ENCODE results near the gene BTF3. TPM values are rescaled to one million over a fixed set of nuclear protein-coding genes. Genes with fewer than 3 reads are reported as not detected.

Gene BTF3
- total RNA-seq, 1 experiment from 2014 or later = 635 TPM

DNA sequence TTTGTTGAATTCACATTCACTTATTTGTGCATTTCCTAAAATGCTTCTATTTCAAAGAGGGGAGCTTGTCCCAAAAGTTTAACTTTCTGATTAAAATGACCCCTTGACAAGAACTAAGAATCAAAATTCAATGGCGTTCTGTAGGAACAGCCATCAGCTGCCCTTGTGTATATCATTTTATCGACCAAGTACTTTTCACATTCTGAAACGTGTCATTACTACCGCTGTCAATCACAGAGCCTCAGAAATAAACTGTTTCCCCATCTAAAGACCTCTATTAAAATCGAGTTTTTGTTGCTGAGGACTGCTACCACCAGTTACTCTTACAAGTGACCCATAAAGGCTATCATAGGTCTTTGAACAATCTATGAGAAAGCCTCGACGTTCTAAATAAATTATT lies 48.1 kb upstream of the BTF3 start:
- DNase-seq = no peak
- Histone ChIP-seq H3K4me1 (replicated peaks; ENCODE audit: insufficient read depth) (peaks cover 25% of the 10 kb centered on the region), H3K9me2 (ENCODE audit: insufficient read depth) (no peaks in the 10 kb centered on the region), H3F3A (ENCODE audit: insufficient read depth, low read depth) (peaks cover 17% of the 10 kb centered on the region; the same call in 1 of the 2 replicates), H3K4me3 (no peak overlapping the region), H3K79me2 (ENCODE audit: low read depth) (peaks cover 15% of the 10 kb centered on the region), H3K9me3 (ENCODE audit: insufficient read depth, low read depth) (no peaks in the 10 kb centered on the region), H3K27ac (no peak overlapping the region), H3K27me3 (ENCODE audit: insufficient read depth, low read depth) (no peaks in the 10 kb centered on the region), H3K4me2 (no peak overlapping the region), H4K20me1 (ENCODE audit: insufficient read depth) (no peaks in the 10 kb centered on the region), H3K36me3 (ENCODE audit: low read depth) (no peaks in the 10 kb centered on the region), H2AFZ (no peak overlapping the region)
- TF ChIP-seq, protein P1, sequence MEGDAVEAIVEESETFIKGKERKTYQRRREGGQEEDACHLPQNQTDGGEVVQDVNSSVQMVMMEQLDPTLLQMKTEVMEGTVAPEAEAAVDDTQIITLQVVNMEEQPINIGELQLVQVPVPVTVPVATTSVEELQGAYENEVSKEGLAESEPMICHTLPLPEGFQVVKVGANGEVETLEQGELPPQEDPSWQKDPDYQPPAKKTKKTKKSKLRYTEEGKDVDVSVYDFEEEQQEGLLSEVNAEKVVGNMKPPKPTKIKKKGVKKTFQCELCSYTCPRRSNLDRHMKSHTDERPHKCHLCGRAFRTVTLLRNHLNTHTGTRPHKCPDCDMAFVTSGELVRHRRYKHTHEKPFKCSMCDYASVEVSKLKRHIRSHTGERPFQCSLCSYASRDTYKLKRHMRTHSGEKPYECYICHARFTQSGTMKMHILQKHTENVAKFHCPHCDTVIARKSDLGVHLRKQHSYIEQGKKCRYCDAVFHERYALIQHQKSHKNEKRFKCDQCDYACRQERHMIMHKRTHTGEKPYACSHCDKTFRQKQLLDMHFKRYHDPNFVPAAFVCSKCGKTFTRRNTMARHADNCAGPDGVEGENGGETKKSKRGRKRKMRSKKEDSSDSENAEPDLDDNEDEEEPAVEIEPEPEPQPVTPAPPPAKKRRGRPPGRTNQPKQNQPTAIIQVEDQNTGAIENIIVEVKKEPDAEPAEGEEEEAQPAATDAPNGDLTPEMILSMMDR (conservative IDR thresholded peaks at IDR 0.05) = no peak
- no peak for TF ChIP-seq EZH2 (IDR thresholded peaks at IDR 0.05; ENCODE audit: low read depth)
- intact Hi-C loops (cut with micrococcal nuclease; ENCODE audit: unreplicated experiment) = loop anchor here (2.0 to 10.0 kb wide), 4 partner anchors 92 to 495 kb away; partner anchors contain the start of gene FCHO2
- ChIA-PET CTCF (interaction anchor here (2.2 kb wide), 1 partner anchor 234 kb away, joined by 19 read pairs; no protein-coding TSS in a partner anchor), POLR2A (ENCODE audit: unreplicated experiment) (no interaction called here)
- no TSS peak for BruUV-seq (replicated peaks)

DNA sequence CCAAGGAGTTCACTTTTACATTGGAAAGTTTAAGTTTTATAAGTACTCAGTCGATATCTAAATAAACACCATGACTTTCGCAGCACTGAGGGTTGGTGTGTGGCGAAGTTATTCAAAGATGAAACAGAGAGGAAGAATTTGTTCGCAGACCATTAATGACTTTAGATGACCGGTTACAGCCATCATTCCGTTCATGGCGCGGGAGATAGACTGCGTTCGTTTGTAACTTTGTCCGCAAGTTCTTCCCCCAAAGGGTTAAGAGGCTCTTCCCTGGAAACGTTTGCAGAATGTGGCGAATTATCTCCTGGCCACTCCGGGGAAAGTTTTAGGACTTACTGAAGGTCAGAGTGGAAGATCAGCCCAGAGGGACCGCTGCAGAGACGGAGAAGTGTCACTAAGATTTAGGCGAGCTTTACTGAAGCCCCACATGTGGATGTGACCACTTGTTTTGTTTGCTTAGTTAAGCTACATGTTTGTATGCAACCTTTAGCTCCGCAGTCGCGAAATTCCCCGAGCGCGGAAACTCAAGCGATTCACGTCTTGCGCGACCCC lies 47.5 kb upstream of the BTF3 start:
- Histone ChIP-seq H3K4me1 (replicated peaks; ENCODE audit: insufficient read depth) (peaks cover 18% of the 10 kb centered on the region), H3K9me2 (ENCODE audit: insufficient read depth) (no peaks in the 10 kb centered on the region), H3K79me2 (ENCODE audit: low read depth) (peaks cover 8% of the 10 kb centered on the region), H3F3A (ENCODE audit: insufficient read depth, low read depth) (peaks cover 17% of the 10 kb centered on the region; the same call in 1 of the 2 replicates), H3K9me3 (ENCODE audit: insufficient read depth, low read depth) (no peaks in the 10 kb centered on the region), H3K4me3 (peak overlapping the region; percentile 53; the same call in 1 of the 2 replicates), H3K36me3 (ENCODE audit: low read depth) (no peaks in the 10 kb centered on the region), H3K4me2 (peak overlapping the region; percentile 78), H3K27me3 (ENCODE audit: insufficient read depth, low read depth) (no peaks in the 10 kb centered on the region), H4K20me1 (ENCODE audit: insufficient read depth) (no peaks in the 10 kb centered on the region), H3K27ac (no peak overlapping the region), H2AFZ (peak overlapping the region; percentile 69; the same call in 1 of the 2 replicates)
- DNase-seq = no peak
- BruUV-seq (replicated peaks) = no TSS peak
- POLR2A ChIA-PET (ENCODE audit: unreplicated experiment) = no interaction called here
- TF ChIP-seq, protein P1 (conservative IDR thresholded peaks at IDR 0.05) = no peak
- TF ChIP-seq EZH2 (IDR thresholded peaks at IDR 0.05; ENCODE audit: low read depth) = no peak
- CTCF ChIA-PET = interaction anchor here (0.8 to 2.2 kb wide), 2 partner anchors 235 to 312 kb away, joined by 3 to 19 read pairs; no protein-coding TSS in a partner anchor
- intact Hi-C loops (cut with micrococcal nuclease; ENCODE audit: unreplicated experiment) = loop anchor here (1.0 to 10.0 kb wide), 5 partner anchors 92 to 496 kb away; partner anchors contain the start of gene FCHO2

DNA sequence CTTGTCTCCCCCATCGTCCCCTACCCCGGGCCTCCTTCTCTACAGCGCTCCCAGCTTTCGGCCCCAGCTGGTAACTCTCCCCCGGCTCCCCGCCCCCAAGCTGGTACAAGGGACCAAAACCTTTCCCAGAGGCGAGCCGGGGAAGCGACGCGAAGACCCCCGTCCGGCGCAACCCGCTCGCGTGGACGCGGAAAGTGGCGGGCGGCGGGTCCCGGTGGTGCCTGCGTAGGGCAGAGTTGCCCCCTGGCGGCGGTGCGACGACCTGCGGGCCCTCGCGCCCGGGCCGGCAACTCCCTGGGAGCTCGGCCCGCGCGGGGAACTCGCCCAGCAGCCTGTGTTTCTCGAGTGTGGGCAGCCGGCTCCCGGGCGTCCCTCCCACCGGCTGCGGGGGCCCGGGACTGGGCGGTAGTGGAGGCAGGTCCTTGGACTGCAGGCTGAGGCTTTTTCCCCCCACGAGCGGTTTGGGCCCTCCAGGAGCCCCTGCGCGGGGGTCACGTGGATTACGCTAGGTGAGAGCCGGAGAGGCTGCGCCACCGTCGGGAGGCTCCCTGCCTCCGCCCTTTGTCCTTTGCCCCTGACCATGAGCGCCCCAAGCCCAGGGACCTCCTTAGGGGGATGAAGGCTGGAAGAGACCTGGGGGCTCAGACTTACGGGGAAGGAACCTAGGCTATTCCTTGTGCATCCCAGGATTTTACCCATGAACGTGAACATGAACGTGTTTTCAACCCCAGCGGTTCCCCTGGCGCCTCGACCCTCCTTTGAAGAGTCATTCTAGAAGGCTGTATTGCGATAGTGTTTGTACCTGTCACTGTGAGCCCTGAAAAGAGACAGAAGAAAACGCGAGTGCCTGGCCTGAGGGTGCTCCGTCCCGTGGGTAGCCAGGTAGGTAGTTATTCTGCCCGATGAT lies 46.8 kb upstream of the BTF3 start:
- intact Hi-C loops (cut with micrococcal nuclease; ENCODE audit: unreplicated experiment) = loop anchor here (1.0 to 10.0 kb wide), 5 partner anchors 91 to 497 kb away; partner anchors contain the start of gene FCHO2
- Histone ChIP-seq H3K36me3 (ENCODE audit: low read depth) (no peaks in the 10 kb centered on the region), H3K27me3 (ENCODE audit: insufficient read depth, low read depth) (no peaks in the 10 kb centered on the region), H3K9me2 (ENCODE audit: insufficient read depth) (no peaks in the 10 kb centered on the region), H3K4me2 (peak overlapping the region; percentile 78), H3K4me1 (replicated peaks; ENCODE audit: insufficient read depth) (peaks cover 15% of the 10 kb centered on the region; the same call in 1 of the 2 replicates), H3F3A (ENCODE audit: insufficient read depth, low read depth) (peaks cover 17% of the 10 kb centered on the region; the same call in 1 of the 2 replicates), H3K27ac (no peak overlapping the region), H3K4me3 (peak overlapping the region; percentile 53; the same call in 1 of the 2 replicates), H3K9me3 (ENCODE audit: insufficient read depth, low read depth) (no peaks in the 10 kb centered on the region), H3K79me2 (ENCODE audit: low read depth) (peaks cover 1% of the 10 kb centered on the region), H2AFZ (peak overlapping the region; percentile 69), H4K20me1 (ENCODE audit: insufficient read depth) (no peaks in the 10 kb centered on the region)
- ChIA-PET CTCF (interaction anchor here (0.5 to 2.2 kb wide), 3 partner anchors 20 to 313 kb away, joined by 3 to 19 read pairs (median 4); no protein-coding TSS in a partner anchor), POLR2A (ENCODE audit: unreplicated experiment) (no interaction called here)
- peak in 1 of 2 experiments; percentile 73 for DNase-seq
- BruUV-seq (replicated peaks) = no TSS peak
- TF ChIP-seq EZH2 (IDR thresholded peaks at IDR 0.05; ENCODE audit: low read depth) = no peak
- TF ChIP-seq, protein P1 (conservative IDR thresholded peaks at IDR 0.05) = peak; percentile 84
